Activated T-cell treated with anti-CD3 and anti-CD28 coated beads, Interleukin-2, amount 50 U/mL, for 1 hour (primary cell): ENCODE results near the gene KATNB1.
"Not testable (repeated sequence)": the region's sequence is repeated elsewhere in the genome, so short reads cannot be mapped to it uniquely, and the experiment has no call there.

Experiments
- DNase-seq: peaks from one replicate; pipeline ENCODE4 v3.0.0-alpha.2; 2020

KATNB1 gene

DNA sequence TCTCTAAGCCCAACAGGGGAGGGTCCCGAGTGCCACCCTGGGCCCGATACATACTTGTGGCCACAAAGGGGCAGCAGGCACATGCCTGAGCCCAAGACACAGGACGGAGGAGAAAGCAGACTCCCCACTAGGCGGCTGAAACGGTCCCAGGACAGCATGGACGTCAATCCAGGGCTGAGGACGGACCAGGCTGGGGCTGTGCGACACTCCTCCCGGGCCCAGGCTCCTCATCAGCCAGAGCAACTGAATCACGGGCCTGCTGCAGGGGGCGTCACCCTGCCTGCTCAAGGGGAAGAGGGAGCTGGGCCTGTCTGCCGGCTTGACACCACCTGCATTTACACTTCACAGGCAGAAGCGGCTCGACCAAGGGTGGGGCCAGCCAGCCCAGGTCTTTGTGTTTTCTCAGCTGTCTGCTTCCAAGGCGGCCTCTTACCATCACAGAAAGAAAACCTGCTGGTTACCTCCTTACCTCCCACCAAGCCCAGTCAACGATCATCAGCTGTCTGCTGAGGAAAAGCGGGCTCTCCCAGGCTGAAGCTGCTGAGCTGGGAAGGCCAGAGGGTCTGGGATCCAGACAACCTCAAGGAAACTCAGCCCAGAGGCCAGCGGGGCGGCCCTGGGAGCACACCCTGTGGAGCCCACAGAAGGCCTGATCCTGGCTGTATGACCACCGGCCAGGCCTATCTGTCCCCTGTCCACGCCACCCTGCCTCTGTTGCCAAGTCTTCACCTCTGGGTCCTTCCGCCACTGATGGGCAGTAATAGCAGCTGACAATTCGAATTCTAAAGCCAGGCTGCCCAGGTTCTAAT, 40.3 kb downstream of the KATNB1 start:
- no peak for DNase-seq

- no peak for DNase-seq
Observed at GRCh38 chr16:57778658-57779057, 43.1 kb downstream of the KATNB1 start.

DNA sequence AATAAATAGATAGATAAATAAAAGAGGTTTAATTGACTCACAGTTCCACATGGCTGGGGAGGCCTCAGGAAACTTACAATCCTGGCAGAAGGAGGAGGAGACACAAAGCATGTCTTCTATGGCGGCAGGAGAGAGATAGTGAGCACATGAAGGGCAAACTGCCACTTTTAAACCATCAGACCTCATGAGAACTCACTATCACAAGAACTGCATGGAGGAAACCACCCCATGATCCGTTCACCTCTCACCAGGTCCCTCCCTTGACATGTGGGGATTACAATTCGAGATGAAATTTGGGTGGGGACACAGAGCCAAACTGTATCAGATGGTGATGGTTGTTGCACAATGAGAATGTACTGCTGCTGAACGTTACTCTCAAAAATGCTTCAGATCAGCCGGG, 44.3 kb downstream of the KATNB1 start:
- DNase-seq, result not testable (repeated sequence)

DNA sequence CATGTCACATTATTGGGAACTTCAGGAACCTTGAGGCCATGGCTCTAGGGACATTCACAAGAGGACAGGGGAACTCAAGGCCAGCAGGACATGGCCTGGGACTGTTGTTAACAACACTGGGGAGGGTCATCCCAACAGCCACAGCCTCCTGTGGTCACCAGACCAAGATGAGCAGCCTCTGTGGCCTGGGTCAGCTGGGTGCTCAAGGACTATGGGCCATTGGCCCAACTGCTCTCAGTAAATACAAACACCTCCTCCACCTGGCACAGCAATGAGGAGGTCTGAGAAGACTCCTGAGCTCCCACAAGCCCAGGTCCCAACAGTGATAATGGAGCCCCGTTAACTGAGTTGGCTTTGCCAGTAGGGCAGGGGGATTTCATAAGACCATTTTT, 45.8 kb downstream of the KATNB1 start:
- DNase-seq, result no peak

GRCh38 chr16:57781741-57782606, 46.4 kb downstream of the KATNB1 start:
- DNase-seq, result no peak

DNA sequence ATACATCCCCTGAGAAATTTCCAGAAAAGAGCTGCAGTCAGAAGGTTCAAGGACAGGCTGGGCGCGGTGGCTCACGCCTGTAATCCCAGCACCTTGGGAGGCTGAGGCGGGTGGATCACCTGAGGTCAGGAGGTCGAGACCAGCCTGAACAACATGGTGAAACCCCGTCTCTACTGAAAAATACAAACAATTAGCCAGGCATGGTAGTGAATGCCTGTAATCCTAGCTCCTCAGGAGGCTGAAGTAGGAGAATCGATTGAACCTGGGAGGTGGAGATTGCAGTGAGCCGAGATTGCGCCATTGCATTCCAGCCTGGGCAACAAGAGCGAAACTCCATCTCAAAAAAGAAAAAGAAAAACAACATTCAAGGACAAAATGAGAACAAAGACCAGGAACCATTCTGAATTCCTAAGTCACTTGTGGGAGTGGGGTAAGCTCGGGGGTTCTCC, 47.1 kb downstream of the KATNB1 start:
- not testable (repeated sequence) for DNase-seq

GRCh38 chr16:57783116-57783515, 47.5 kb downstream of the KATNB1 start:
- no peak for DNase-seq

GRCh38 chr16:57783883-57784282, 48.3 kb downstream of the KATNB1 start:
- no peak for DNase-seq

GRCh38 chr16:57784334-57784733, 48.8 kb downstream of the KATNB1 start:
- DNase-seq, result no peak

- no peak for DNase-seq
Observed at GRCh38 chr16:57785385-57785784, 49.8 kb downstream of the KATNB1 start.

- no peak for DNase-seq
Observed at GRCh38 chr16:57785924-57786323, 50.4 kb downstream of the KATNB1 start.

- DNase-seq, result no peak
Observed at GRCh38 chr16:57786632-57787518, 51.3 kb downstream of the KATNB1 start.

DNA sequence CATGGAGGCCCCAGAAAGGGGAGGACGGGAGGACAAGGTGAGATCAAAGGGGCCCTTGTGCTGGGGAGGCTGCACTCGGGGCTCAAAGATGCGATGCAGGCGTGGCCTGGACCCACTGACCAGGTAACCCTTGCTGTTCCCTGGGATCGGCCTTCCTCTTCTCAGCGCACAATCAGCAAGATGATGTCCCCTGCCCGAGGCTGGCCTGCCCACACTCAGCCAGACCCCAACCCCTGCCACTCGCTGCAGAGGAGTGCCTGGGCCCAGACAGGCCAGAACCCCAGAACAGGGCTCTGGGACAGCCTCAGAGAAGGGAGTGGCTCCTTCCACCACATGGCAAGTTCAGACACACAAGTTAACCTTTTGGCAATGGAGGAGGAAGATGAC, 51.9 kb downstream of the KATNB1 start:
- DNase-seq, result no peak

- no peak for DNase-seq
Observed at GRCh38 chr16:57788252-57788841, 52.8 kb downstream of the KATNB1 start.

- DNase-seq, result no peak
Observed at GRCh38 chr16:57788951-57789350, 53.4 kb downstream of the KATNB1 start.

GRCh38 chr16:57791195-57791892, 55.8 kb downstream of the KATNB1 start:
- DNase-seq, result no peak

DNA sequence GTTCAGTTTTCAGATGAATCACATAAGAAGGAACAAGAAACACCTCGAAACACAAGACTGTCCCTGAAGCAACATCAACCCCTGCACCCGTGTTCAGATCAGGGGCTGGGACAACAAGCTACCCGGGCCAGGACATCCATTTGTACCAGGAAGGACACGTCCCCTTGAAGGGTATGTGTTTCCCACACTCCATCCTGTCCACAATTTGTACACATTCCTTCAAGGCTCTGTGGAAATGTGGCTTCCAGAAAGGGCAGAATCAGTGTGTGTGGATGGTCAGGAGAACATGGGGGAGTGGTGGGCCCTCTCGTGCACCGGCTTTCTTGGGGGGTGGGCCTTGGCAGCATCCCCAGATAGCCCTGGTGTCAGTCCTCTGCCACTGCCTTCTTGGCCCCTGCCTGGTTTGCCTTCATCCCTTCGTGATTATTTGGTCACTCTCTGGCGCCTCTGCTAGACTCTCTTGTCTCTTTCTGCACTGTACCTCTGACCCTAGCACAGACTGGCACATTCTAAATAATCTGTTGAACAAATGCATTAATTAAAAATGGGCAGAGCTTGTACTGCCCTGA, 56.4 kb downstream of the KATNB1 start:
- DNase-seq, result no peak

DNA sequence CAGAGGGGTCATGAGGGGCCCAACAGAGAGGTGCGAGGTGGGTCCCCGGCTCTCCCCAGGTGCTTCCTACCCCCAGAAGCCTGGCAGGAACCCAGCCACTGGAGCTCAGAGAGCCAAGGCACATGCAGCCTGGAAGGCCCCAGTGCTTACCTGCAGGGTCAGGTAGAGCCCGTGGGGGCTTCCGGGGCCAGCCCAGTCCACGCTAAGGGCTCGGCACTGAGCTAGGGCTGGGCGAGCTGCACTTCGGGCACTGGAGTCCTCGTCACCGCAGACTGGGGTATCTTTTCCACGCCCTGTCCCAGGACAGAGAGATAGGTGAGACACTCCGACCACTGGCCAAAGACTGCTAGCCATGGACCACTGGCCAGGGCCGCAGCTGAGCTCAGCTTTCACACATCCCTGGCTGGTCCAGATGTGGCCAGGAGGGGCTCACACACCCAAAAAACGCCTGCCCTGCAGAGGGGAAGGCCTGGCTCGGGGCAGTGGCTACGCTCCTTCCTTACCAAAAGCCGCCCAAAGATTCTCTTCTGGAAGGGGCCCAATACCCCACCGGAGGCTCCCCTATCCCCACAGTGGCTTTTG, 59.4 kb downstream of the KATNB1 start:
- no peak for DNase-seq

DNA sequence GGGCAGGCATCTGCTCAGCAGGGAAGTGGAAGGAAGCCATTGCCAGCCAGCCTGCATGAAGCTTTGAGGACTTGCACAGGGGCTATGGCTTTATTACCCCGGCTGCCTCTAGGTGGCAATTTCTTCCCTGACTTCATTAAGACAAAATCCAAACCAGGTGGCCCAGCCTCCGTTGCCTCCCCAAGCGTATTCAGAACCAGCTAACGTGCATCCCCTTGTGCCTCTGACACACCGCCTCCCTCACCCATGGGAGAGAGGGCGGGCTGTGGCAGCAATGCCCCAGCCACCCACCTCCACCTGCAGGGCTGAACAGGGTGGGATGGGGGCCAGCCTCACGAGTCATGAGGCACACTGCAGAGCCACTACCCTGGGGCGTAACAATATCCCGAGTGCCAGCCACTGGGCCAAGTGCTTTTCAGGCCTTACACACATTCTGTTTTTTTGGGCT, 59.9 kb downstream of the KATNB1 start:
- DNase-seq, result no peak

DNA sequence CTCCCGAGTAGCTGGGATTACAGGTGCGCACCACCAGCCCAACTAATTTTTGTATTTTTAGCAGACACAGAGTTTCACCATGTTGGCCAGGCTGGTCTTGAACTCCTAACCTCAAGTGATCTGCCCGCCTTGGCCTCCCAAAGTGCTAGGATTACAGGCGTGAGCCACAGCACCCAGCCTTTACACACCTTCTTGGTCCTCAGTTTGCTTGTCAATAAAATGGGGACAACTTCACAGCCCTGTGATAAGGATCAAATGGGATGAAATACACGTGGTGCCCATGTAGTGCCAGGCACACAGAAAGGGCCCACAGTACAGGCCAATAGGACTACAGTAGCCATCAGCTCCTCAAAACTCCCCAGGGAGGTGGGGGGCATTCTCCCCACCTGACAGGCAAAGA, 60.4 kb downstream of the KATNB1 start:
- not testable (repeated sequence) for DNase-seq

DNA sequence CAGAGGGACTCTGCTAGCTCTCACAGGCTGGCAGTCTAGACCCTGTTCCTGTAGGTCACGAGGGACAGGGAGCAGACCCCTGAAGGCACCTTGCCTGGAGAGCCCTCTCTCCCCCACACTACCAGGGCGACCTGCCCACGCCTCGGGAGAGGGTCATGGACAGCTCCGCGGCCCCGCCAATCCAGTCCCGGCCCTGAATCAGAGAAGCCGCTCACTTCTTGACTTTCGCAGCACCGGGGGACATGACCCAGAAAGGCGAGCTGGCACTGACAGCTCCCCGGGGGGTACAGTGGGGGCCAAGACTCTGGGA, 61.6 kb downstream of the KATNB1 start:
- DNase-seq, result no peak
